ENCODE results near the gene PAQR8. TPM values are rescaled to one million over a fixed set of nuclear protein-coding genes. Genes with fewer than 3 reads are reported as not detected.

Gene PAQR8
- total RNA-seq, 2 experiments from 2014 or later = 12.8 to 14.1 TPM

Other genes with a start within 250 kb of the PAQR8 start
- gene IL17A, start 175.8 kb upstream of the PAQR8 start, total RNA-seq = 1 to 10 TPM; 5.5 to 6.2 TPM
- 10 to 100 TPM; 12.6 to 13.3 TPM for gene IL17F, start 117.7 kb upstream of the PAQR8 start, total RNA-seq
- gene MCM3, start 77.4 kb upstream of the PAQR8 start, total RNA-seq = 100 to 1,000 TPM; 149 TPM
- 1 to 10 TPM; 1.6 to 3.4 TPM for gene EFHC1, start 58.2 kb downstream of the PAQR8 start, total RNA-seq
- 1 to 10 TPM; 5.7 to 6.5 TPM for gene TRAM2, start 214.9 kb downstream of the PAQR8 start, total RNA-seq

All from activated CD4-positive, alpha-beta memory T cell treated with anti-CD3 and anti-CD28 coated beads, Interleukin-2, amount 10 ng/mL, durations not matched to agents 7 days and 5 days (primary cell).